Measurements from ENCODE around the gene CGAS.

- TF ChIP-seq CTCF (conservative IDR thresholded peaks at IDR 0.05; ENCODE audit: low read depth, low read length) (no peak), SMC3 (IDR thresholded peaks at IDR 0.05; ENCODE audit: low read depth, low read length) (no peak), POLR2A (IDR thresholded peaks at IDR 0.05; ENCODE audit: low read depth, low read length) (no peak), FOS (IDR thresholded peaks at IDR 0.05; ENCODE audit: low read depth, low read length) (no peak), RFX5 (IDR thresholded peaks at IDR 0.05; ENCODE audit: low read depth, low read length) (no peak), MAZ (IDR thresholded peaks at IDR 0.05; ENCODE audit: borderline replicate concordance, low read depth, low read length) (no peak), MAFK (IDR thresholded peaks at IDR 0.05; ENCODE audit: low read depth, low read length) (no peak), ELK1 (IDR thresholded peaks at IDR 0.05; ENCODE audit: borderline replicate concordance, low read depth, low read length) (no peak), RAD21 (IDR thresholded peaks at IDR 0.05; ENCODE audit: low read length) (no peak), RCOR1 (IDR thresholded peaks at IDR 0.05; ENCODE audit: insufficient replicate concordance, low read length) (no peak), USF2 (IDR thresholded peaks at IDR 0.05; ENCODE audit: low read depth, low read length) (no peak)
Observed at GRCh38 chr6:73395875-73396274, 56.2 kb downstream of the CGAS start.

Data from IMR-90 (cell line).